Uterus (tissue), 2 donors: ENCODE measurements around the gene AADAT.

Experiments
- CTCF ChIP-seq, 4 experiments: fragments of 200-600 bp in 2 of 4; fragments of 450-650 bp in 2 of 4; sonication (generic) in 2 of 4; IDR thresholded peaks; one replicate each; pipeline ENCODE4 v1.5.1; 2016 to 2019; ENCODE audit warnings: antibody characterized with exemption in 4 of 4, mild to moderate bottlenecking in 2 of 4, moderate library complexity in 1 of 4
- POLR2A ChIP-seq, 2 donors: fragments of 450-650 bp; IDR thresholded peaks; one replicate each; pipeline ENCODE4 v1.6.1; 2016; ENCODE audit warnings: antibody characterized with exemption in 2 of 2, mild to moderate bottlenecking in 1 of 2, moderate library complexity in 1 of 2

DNA sequence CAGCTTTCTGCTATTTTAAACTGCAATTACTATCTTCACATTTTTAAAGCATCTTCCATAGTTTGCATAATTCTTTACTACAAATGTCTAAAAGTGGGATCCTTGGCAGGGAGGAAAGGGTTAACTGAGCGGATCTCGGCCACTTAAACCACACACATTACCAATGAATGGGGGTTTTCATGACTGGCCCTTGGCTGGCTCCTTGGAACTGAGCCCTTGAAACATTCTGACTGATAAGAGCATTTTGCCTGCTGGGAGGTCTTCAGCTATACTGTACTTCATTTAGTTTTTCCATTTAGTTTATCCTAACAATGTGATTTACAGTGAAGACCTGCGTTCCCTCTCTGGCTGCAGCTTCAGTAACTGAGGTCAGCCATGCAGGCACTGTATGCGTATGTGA, 31.9 kb downstream of the AADAT start:
- TF ChIP-seq POLR2A (IDR thresholded peaks at IDR 0.05), result no peak
- TF ChIP-seq CTCF (IDR thresholded peaks at IDR 0.05), result no peak
